Heart left ventricle (tissue), 16 donors: ENCODE results near the gene USP12. TPM values are rescaled to one million over a fixed set of nuclear protein-coding genes. Genes with fewer than 3 reads are reported as not detected.

ENCODE experiments used
- ATAC-seq, 4 donors: fragments of 200-7000 bp; cut with Tn5 transposase; one replicate each; pipeline ENCODE4 v1.9.1; 2020 to 2022; ENCODE audit warnings: moderate library complexity in 4 of 4, mild to moderate bottlenecking in 3 of 4, moderate number of reproducible peaks in 1 of 4
- DNase-seq, 5 donors: peaks; one replicate each; pipeline ENCODE4 v3.0.0-alpha.2; 2020
- H3K27ac ChIP-seq, 12 donors: fragments of 200-600 bp; sonication (generic) in 4 of 12; one replicate each; pipeline versions ENCODE4 v1.5.0 to v1.8.0; 2016 to 2022; ENCODE audit warnings: mild to moderate bottlenecking in 2 of 12
- H3K27me3 ChIP-seq, 9 donors: fragments of 200-600 bp; sonication (generic) in 2 of 9; one replicate each; pipeline versions ENCODE4 v1.5.1 to v1.8.0; 2016 to 2022; ENCODE audit warnings: mild to moderate bottlenecking in 3 of 9
- H3K36me3 ChIP-seq, 9 donors: fragments of 200-600 bp; sonication (generic) in 2 of 9; one replicate each; pipeline versions ENCODE4 v1.5.0 to v1.8.0; 2018 to 2022; ENCODE audit warnings: mild to moderate bottlenecking in 2 of 9
- H3K4me1 ChIP-seq, 12 donors: fragments of 200-600 bp; sonication (generic) in 4 of 12; one replicate each; pipeline versions ENCODE4 v1.5.0 to v1.8.0; 2016 to 2022; ENCODE audit warnings: mild to moderate bottlenecking in 3 of 12
- H3K4me3 ChIP-seq, 12 donors: fragments of 200-600 bp; sonication (generic) in 4 of 12; one replicate each; pipeline versions ENCODE4 v1.5.0 to v1.8.0; 2017 to 2022; ENCODE audit warnings: mild to moderate bottlenecking in 9 of 12, moderate library complexity in 4 of 12
- H3K9me3 ChIP-seq, 12 donors: fragments of 200-600 bp; sonication (generic) in 4 of 12; one replicate each; pipeline versions ENCODE4 v1.5.0 to v1.8.0; 2016 to 2022; ENCODE audit warnings: mild to moderate bottlenecking in 1 of 12
- CTCF ChIP-seq, 12 donors: fragments of 200-600 bp; sonication (generic) in 4 of 12; IDR thresholded peaks; one replicate each; pipeline versions ENCODE4 v1.5.0 to v1.8.0; 2018 to 2022; ENCODE audit warnings: antibody characterized with exemption in 12 of 12, mild to moderate bottlenecking in 5 of 12
- POLR2A ChIP-seq, 2 donors: fragments of 450-650 bp; IDR thresholded peaks; one replicate each; pipeline ENCODE4 v1.6.1; 2017; ENCODE audit warnings: antibody characterized with exemption in 2 of 2, mild to moderate bottlenecking in 2 of 2, moderate library complexity in 2 of 2
- WGBS, 4 donors: extraction: QIAGEN DNeasy Blood & Tissue Kit in 2 of 4; methylation state at CpG; one replicate each; pipeline versions ENCODE4 v1.1.5 to v1.1.7; 2013 to 2018; 5-methylcytosine and 5-hydroxymethylcytosine counted together
- intact Hi-C, 10 donors: fragments of 100-400 bp; cut with DNase I; formaldehyde crosslinking; loops; one replicate each; pipeline versions ENCODE4 v1.11.1 to v1.14.2; 2022
- polyA plus RNA-seq, 2 donors: library from polyadenylated mRNA; stranded (reverse); fragments of 200-250 nt; gene quantifications; one replicate each; pipeline ENCODE4 v1.2.3, GENCODE V29; 2013
- total RNA-seq, 9 donors: library from RNA; depleted of rRNA in 2 of 9; stranded (reverse); fragments of >200 nt in 2 of 9; fragmentation: NEBNext Ultra II Directional in 3 of 9; extraction: Animal tissue kit (Norgen Biotek cat#: 25700) in 3 of 9; gene quantifications; one replicate each; pipeline versions ENCODE4 v1.1.0 to v1.2.4, GENCODE V29; 2016 to 2023
- donor health status: ischemic (EF 13 %, LVEDD 7.1; RV severe dilation, severe dysfunction).
- donor health status: healthy with polysubstance abuse.
- donor health status: DM: no; HTN: yes; CAD: no.
- donor health status: DM: no; HTN: no; CAD: no.
- donor health status: ischemic (EF 25% LVEDD 6.9; RV normal size, moderate dysfunction).
- donor health status: ischemic (EF 25% LVEDD 5.7; RV mildly dilated, moderate dysfunction).
- donor health status: healthy.
- donor health status: DM: yes; HTN: yes; CAD: no.
- donor health status: ischemic (EF 35%, LVEDD 5.7; RV mildly dilated, moderate dysfunction).
- donor health status: nonischemic (EF 11% LVEDD 7.7; RV severe dilation, severe dysfunction).
- donor health status: DM: yes; HTN: yes; CAD: no.
- donor health status: PGD.
- donor health status: ischemic (EF 29% LVEDD 5.4; RV normal size, mild dysfunction).
- donor health status: nonischemic (EF 23%, LVEDD 6.1; RV moderate dilation, normal function).

The USP12 gene
- total and polyA plus RNA-seq, 11 donors: 5.1 to 35.4 (median 20.8) TPM

DNA sequence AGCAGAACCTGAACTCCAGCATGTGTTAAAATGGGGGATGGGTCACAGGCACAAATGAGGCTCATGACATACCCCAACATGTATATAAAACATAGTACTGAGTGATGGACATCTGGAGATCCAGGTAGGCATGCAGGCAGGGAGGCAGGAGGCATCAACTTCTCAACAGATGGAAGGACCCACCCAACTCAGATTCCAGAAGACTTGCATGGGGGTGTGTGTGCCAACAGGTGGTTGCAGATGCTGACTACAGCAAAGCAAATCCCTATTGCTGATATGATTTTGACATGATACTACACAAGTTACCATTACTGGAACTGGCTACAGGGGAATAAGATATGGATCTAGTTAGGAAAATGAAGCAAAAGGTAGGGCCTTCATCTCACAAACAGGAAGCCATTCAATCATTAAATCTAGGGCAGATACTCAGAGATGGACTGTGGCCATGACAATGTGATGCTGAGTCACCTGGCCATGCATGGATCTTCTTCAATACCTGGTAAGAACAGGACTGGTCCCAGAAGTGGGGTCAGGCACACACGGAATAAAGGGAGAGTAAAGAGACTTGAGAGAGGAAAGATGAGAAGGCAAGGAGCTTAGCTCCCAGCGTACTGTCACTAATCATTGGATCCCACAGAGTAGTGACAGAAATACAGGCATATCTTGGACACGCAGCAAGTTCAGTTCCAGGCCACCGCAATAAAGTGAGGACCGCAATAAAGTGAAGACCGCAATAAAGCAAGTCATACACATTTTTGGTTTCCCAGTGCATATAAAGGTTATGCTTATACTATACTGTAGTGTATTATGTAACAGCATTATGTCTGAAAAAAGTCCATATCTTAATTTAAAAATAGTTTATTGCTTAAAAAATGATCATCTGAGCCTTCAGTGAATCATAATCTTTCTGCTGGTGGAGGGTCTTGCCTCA lies 91.3 kb downstream of the USP12 start:
- 96 to 99% (median 98%) methylated on average over 6 of the region's 6 CpGs for WGBS, 4 donors
- no peak overlapping the region for H3K4me3 ChIP-seq
- H3K27me3 ChIP-seq: no peaks in the 10 kb centered on the region
- intact Hi-C loops: no loop called here
- no peaks in the 10 kb centered on the region for H3K9me3 ChIP-seq
- TF ChIP-seq POLR2A (IDR thresholded peaks at IDR 0.05) (no peak), CTCF (IDR thresholded peaks at IDR 0.05) (no peak)
- peaks cover 0 to 42% (median 11%) of the 10 kb centered on the region in 9 donors for H3K36me3 ChIP-seq
- DNase-seq (no peak), ATAC-seq (no peak)
- H3K4me1 ChIP-seq: peaks cover 0 to 18% (median 14%) of the 10 kb centered on the region in 12 donors
- no peak overlapping the region for H3K27ac ChIP-seq

DNA sequence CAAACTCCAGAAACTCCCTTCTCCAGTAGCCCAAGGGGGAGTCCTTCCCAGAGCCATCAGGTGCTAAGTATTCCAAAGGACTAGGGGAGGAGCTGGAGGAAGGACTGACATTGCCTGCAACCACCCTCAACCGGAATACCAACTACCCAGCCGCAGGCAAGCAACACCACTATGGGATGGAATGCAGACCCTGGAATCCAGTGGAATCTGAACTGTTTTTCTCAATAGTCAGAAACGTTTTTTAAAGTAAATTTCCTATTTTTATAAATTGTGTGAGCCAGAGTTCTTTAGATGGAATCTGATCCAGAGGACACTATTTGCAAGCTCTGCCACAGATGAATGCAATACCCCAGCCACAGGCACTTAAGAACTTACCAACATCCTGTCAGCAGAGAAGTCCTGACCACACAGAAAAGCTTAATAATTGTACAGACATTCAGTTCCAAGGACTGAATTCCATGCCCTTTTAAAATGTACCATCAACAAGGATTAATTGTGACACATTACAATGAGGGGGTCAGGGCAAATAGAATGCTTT lies 92.1 kb downstream of the USP12 start:
- no peak for TF ChIP-seq POLR2A (IDR thresholded peaks at IDR 0.05)
- TF ChIP-seq CTCF (IDR thresholded peaks at IDR 0.05): no peak
- no peak overlapping the region for H3K27ac ChIP-seq
- H3K4me1 ChIP-seq: peaks cover 0 to 18% (median 14%) of the 10 kb centered on the region in 12 donors
- H3K36me3 ChIP-seq: peaks cover 0 to 42% (median 15%) of the 10 kb centered on the region in 9 donors
- no peak overlapping the region for H3K4me3 ChIP-seq
- no peak for ATAC-seq
- H3K27me3 ChIP-seq: no peaks in the 10 kb centered on the region
- H3K9me3 ChIP-seq: no peaks in the 10 kb centered on the region
- WGBS, 4 donors: 75 to 84% (median 76%) methylated on average over 3 of the region's 3 CpGs
- intact Hi-C loops: loop anchor here in 2 of 10 donors (2.0 to 5.0 kb wide), 2 partner anchors 61 to 83 kb away; no protein-coding TSS in a partner anchor
- no peak for DNase-seq

DNA sequence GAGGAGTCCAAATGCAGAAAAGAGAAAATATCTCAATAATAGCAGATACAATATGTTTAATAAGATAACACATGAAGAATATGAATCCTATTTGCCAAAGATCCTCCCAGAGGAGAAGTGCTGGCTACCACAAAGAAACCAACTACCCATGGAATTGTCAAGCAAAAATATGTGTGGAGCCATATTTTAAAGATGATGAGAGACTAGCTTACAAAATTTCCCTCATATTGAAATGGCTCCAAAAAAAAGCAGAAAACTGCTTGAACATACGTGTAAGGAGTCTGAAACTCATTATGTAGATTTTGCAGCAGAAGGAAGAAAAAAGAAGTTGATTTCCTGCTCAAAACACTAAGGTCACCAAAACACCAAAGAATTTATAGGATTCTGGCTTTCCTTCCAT lies 94.2 kb downstream of the USP12 start:
- ATAC-seq (no peak), DNase-seq (no peak)
- H3K27me3 ChIP-seq: no peaks in the 10 kb centered on the region
- peaks cover 0 to 18% (median 14%) of the 10 kb centered on the region in 12 donors for H3K4me1 ChIP-seq
- no peak overlapping the region for H3K27ac ChIP-seq
- H3K4me3 ChIP-seq: no peak overlapping the region
- peaks cover 0 to 46% (median 32%) of the 10 kb centered on the region in 9 donors for H3K36me3 ChIP-seq
- intact Hi-C loops: loop anchor here in 1 of 10 donors (5.0 kb wide), 1 partner anchor 85 kb away; no protein-coding TSS in a partner anchor
- TF ChIP-seq POLR2A (IDR thresholded peaks at IDR 0.05) (no peak), CTCF (IDR thresholded peaks at IDR 0.05) (no peak)
- WGBS, 4 donors: 63 to 73% (median 66%) methylated on average over 1 of the region's 1 CpG
- no peaks in the 10 kb centered on the region for H3K9me3 ChIP-seq

DNA sequence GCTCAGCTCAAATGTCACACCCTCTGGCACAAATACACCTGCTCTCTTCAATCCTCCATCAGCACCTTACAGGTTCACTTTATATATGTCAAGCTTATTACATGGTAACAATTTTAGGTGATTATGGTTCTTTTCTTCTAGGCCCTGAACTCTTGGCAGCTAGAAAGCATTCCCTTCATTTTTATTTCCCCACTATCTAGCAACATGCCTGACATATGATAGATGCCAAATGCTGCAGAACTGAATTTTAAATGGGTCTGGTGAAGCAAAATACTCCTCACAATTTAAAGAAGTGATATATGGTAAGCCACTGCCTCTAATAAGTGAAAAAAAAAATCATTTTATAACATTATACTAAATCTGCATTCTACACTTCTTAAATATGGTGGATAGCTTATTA lies 95.2 kb downstream of the USP12 start:
- H3K9me3 ChIP-seq: no peaks in the 10 kb centered on the region
- ATAC-seq (no peak), DNase-seq (no peak)
- H3K27ac ChIP-seq: peak overlapping the region in 1 of 12 donors; percentile 7
- H3K4me3 ChIP-seq: no peak overlapping the region
- intact Hi-C loops: loop anchor here in 1 of 10 donors (5.0 kb wide), 1 partner anchor 86 kb away; no protein-coding TSS in a partner anchor
- no peak for TF ChIP-seq POLR2A (IDR thresholded peaks at IDR 0.05)
- no peak for TF ChIP-seq CTCF (IDR thresholded peaks at IDR 0.05)
- peaks cover 0 to 18% (median 14%) of the 10 kb centered on the region in 12 donors for H3K4me1 ChIP-seq
- peaks cover 0 to 47% (median 34%) of the 10 kb centered on the region in 9 donors for H3K36me3 ChIP-seq
- H3K27me3 ChIP-seq: no peaks in the 10 kb centered on the region
